ENCODE results near the gene AHNAK2. TPM values are rescaled to one million over a fixed set of nuclear protein-coding genes. Genes with fewer than 3 reads are reported as not detected.

AHNAK2 gene
- total and polyA plus RNA-seq, 9 of the 15 experiments (the other 6 are each of a cell fraction or from before 2014, with no cell fraction given) = 0.04 to 0.09 (median 0.04) TPM; not detected in 6

DNA sequence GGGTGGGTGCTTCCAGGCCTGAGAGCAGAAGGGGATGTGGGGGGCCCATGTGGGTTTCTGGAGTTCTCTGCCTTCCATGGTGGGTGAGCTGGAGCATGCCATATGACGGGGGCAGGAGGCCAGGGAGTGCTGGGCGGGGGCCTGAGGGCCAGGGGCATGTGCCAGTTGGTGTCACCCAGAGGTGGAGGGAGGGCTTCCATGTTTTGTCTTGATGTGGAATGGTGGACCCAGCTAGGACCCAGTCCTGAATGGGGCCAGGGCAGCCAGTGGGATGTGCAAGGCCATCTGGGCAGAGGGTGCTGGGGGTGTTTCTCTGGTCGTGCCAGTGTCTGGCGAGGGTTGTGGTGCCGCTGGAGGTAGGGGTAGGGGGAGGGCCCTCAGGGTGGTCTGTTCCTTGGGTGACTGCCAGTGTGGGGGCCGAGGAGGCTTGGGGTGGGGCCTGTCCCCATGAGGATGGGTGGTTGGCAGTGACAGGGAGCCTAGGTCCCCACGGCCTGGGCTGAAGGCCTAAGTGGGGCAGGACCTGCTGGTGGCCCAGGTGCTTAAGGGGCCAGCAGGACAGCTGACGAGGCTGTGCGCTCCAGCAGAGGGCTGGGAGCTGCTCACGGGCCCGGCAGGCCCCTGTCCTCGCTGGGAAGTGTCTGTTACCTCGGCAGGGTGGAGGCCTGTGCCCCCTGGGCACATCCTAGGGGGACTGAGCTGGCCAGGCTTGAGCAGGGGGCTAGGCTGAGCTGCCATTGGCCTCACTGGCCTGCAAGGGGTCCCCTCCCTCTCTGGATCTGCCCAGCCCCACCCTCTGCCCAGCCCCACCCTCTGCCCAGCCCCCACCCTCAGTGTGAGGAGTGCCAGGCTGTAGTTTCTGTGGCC lies 86.3 kb downstream of the AHNAK2 start:
- DNase-seq (ENCODE audit: extremely low read depth in 1 of 4, low spot score in 3 of 4) = no peak
- CTCF ChIA-PET (ENCODE audit: low intra/inter-chr PET ratio) = no interaction called here

More for the DNA sequence above, 86.3 kb downstream of the AHNAK2 start:
- no peak overlapping the region for H3K27ac ChIP-seq (ENCODE audit: extremely low read depth, low read depth, low read length)
- 47% methylated on average over 8 of the region's 13 CpGs for WGBS (ENCODE audit: insufficient coverage, low coverage, missing lambda C conversion rate)
- ATAC-seq = no peak
- H3K79me2 ChIP-seq (ENCODE audit: control insufficient read depth, insufficient read depth, low read length) = no peaks in the 10 kb centered on the region
- H3K4me3 ChIP-seq = no peak overlapping the region
- H3K9ac ChIP-seq (ENCODE audit: insufficient read depth in 1 of 2, low read depth in 2 of 2, low read length in 2 of 2) = no peak overlapping the region
- POLR2A ChIA-PET = interaction anchor here (0.5 to 1.0 kb wide), 5 partner anchors 73 to 451 kb away, joined by 3 to 4 read pairs (median 3); no protein-coding TSS in a partner anchor
- no peak overlapping the region for H2AFZ ChIP-seq (ENCODE audit: low read depth, low read length)
- H3K36me3 ChIP-seq (ENCODE audit: control insufficient read depth, insufficient read depth, low read length) = no peaks in the 10 kb centered on the region; the same call in 2 of the 3 replicates
- no peaks in the 10 kb centered on the region for H3K27me3 ChIP-seq (ENCODE audit: control insufficient read depth in 2 of 2, insufficient read depth in 2 of 2, low read length in 2 of 2)
- no TSS peak for BruUV-seq (replicated peaks)
- no peaks in the 10 kb centered on the region for H3K9me3 ChIP-seq (replicated peaks; ENCODE audit: control insufficient read depth, insufficient read depth, low read depth, low read length)
- intact Hi-C loops (cut with micrococcal nuclease) = no loop called here
- peaks cover 0 to 61% of the 10 kb centered on the region in 2 experiments; a peak in 2 of 5 replicates for H3K4me1 ChIP-seq (replicated peaks in 1 of 2; ENCODE audit: control insufficient read depth in 2 of 2, insufficient read depth in 2 of 2, low read length in 2 of 2)
- FAIRE-seq = no peak
- in situ Hi-C loops (cut with MboI) = no loop called here
- H3K4me2 ChIP-seq (ENCODE audit: insufficient read depth, low read length) = no peak overlapping the region
- H4K20me1 ChIP-seq (replicated peaks; ENCODE audit: control insufficient read depth, insufficient read depth, low read length) = no peaks in the 10 kb centered on the region
- no peaks in the 10 kb centered on the region for H3K9me1 ChIP-seq (ENCODE audit: control insufficient read depth, insufficient read depth, low read length)
- TF ChIP-seq HDAC3 (IDR thresholded peaks at IDR 0.05; ENCODE audit: borderline replicate concordance, partially characterized antibody) (no peak), POLR2G (IDR thresholded peaks at IDR 0.05; ENCODE audit: low read depth, low read length) (peak; percentile 29; the same call in 1 of the 2 replicates), MTA2 (IDR thresholded peaks at IDR 0.05; ENCODE audit: low read depth) (no peak)
- TF ChIP-seq, protein P1, sequence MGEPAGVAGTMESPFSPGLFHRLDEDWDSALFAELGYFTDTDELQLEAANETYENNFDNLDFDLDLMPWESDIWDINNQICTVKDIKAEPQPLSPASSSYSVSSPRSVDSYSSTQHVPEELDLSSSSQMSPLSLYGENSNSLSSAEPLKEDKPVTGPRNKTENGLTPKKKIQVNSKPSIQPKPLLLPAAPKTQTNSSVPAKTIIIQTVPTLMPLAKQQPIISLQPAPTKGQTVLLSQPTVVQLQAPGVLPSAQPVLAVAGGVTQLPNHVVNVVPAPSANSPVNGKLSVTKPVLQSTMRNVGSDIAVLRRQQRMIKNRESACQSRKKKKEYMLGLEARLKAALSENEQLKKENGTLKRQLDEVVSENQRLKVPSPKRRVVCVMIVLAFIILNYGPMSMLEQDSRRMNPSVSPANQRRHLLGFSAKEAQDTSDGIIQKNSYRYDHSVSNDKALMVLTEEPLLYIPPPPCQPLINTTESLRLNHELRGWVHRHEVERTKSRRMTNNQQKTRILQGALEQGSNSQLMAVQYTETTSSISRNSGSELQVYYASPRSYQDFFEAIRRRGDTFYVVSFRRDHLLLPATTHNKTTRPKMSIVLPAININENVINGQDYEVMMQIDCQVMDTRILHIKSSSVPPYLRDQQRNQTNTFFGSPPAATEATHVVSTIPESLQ (CRISPR knock-in tag; IDR thresholded peaks at IDR 0.05) = no peak
- TF ChIP-seq, protein P2, sequence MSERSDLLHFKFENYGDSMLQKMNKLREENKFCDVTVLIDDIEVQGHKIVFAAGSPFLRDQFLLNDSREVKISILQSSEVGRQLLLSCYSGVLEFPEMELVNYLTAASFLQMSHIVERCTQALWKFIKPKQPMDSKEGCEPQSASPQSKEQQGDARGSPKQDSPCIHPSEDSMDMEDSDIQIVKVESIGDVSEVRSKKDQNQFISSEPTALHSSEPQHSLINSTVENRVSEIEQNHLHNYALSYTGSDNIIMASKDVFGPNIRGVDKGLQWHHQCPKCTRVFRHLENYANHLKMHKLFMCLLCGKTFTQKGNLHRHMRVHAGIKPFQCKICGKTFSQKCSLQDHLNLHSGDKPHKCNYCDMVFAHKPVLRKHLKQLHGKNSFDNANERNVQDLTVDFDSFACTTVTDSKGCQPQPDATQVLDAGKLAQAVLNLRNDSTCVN (CRISPR knock-in tag; IDR thresholded peaks at IDR 0.05) = no peak

Measured in K562 (cell line).